GM18508 (cell line): ENCODE results near the gene KIAA0040.

Source experiments
- ATAC-seq: cut with Tn5 transposase; IDR thresholded peaks from one replicate; pipeline ENCODE4 v1.9.1; 2021; ENCODE audit warnings: moderate number of reproducible peaks; ENCODE audit not compliant: insufficient read depth, unreplicated experiment

KIAA0040 gene

GRCh38 chr1:175145899-175146528, 46.6 kb downstream of the KIAA0040 start:
- no peak for ATAC-seq

DNA sequence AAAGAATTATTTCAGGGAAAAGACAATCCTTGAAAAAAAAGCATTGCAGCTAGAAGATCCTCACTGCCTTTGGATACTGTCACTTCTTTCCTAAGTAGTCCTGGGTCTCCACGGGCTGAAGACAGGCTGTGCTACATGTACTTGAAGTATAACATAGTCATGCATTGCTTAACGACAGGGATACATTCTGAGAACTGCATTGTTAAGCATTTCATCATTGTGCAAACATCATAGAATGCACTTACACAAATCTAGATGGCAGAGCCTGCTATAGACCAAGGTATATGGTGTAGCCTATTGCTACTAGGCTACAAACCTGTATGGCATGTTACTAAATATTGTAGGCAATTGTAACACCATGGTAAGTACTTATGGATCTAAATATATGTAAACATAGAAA, 54.0 kb downstream of the KIAA0040 start:
- ATAC-seq = no peak

GRCh38 chr1:175137369-175137768, 55.2 kb downstream of the KIAA0040 start:
- ATAC-seq = no peak

DNA sequence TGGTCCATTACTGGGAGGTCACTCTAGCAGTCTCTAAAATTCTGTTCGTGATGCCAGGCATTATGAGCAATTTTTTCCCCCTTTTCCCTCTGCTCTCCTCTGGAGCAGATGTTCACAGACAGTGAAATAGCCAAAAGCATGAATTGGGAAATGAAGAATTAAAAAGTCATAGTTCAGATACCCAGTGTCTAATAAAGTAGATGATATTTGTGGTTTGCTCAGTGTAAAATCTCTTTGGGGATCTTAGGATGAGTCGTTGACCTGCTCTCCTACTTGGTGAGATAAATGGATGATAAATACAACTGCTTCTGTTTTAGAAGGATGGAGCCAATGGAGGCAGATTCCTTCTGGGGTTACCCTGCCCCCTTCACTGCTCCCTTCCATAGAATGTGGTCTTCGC, 56.3 kb downstream of the KIAA0040 start:
- no peak for ATAC-seq

GRCh38 chr1:175134500-175134899, 58.1 kb downstream of the KIAA0040 start:
- no peak for ATAC-seq

DNA sequence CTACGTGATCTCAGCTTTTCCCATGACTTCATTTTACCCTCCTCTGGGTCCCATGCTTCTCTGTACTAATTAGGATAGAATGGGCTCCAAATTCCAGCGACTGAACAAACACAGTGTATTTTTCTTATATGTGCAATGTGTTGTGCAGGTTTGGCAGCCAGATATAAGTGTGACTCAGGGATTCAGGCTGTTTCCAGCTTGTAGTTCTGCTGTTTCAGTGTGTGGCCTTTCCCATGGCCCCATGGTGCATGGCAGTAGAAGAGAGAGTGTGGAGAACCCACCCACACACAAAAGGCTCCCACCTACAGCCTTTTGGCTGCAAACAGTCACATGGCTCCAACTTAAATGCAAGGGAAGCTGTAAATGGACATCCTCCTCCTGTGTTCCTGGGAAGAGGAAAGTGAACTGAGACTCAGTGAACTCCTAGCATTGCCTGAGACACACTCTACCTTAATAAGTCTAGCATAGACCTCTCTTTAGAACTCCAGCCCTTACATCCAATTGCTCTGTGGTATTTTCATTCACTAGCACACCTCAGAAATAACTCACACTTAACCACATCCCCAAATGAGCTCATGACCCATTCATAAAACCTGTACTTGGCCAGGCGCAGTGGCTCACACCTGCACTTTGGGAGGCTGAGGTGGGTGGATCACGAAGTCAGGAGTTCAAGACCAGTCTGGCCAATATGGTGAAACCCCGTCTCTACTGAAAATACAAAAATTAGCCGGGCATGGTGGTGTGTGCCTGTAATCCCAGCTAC, 58.7 kb downstream of the KIAA0040 start:
- no peak for ATAC-seq

- no peak for ATAC-seq
Observed at GRCh38 chr1:175132436-175132835, 60.1 kb downstream of the KIAA0040 start.

DNA sequence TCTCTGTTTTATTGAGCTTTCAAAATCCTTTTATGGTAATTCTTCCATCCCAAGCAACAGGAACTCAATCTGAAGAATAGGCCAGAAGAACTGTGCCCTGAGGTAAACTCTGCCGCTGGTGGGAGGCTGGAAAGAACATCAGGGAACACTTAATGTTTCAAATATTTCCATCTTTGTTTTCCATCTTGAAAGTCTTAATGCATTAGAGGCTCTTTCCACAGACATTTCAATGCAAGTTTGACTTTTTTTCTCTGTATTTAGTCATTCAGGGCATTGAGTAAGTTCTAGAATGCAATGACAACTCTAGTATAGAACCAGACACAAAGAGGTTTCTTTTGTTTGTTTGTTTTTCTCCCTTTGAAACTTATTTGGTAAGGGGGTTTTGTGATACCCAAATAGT, 61.5 kb downstream of the KIAA0040 start:
- no peak for ATAC-seq

DNA sequence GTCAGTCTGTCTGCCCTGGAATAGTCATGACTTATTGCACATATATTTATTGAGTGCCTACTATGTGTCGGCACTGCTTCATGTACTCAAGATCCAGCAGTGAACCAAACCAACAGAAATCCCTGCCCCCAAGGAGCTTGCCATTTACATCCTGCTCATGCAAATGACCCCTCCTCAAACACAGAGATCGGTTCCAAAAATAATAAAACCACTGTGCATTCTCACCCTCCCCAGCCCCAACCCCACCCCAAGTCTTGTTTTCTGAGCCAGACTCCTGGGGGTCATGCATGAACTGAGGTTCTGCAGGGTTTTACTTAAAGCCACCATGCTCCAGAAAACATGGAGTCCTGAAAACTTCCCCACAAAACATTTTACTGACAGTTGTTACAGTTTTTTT, 61.9 kb downstream of the KIAA0040 start:
- ATAC-seq = no peak

GRCh38 chr1:175129997-175130648, 62.5 kb downstream of the KIAA0040 start:
- ATAC-seq = no peak

DNA sequence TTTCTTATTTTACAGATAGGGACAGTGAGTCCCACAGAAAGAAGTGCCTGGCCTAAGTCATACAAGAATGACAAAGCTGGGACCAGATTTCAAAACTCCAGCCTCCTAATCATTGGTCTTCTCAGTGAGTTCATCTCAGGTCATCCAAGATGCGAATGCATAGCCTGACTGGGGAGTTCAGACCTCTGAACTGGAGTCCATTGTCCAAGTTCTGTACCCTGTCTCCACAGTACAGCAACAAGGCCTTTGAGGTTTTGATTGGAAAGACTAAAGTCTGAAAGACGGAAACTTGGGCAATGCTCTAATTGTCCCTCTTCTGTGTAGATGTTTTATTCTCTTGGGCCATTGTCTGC, 63.0 kb downstream of the KIAA0040 start:
- no peak for ATAC-seq

- ATAC-seq = no peak
Observed at GRCh38 chr1:175129182-175129581, 63.4 kb downstream of the KIAA0040 start.

- ATAC-seq = no peak
Observed at GRCh38 chr1:175128523-175128922, 64.1 kb downstream of the KIAA0040 start.

GRCh38 chr1:175127565-175127964, 65.0 kb downstream of the KIAA0040 start:
- no peak for ATAC-seq

DNA sequence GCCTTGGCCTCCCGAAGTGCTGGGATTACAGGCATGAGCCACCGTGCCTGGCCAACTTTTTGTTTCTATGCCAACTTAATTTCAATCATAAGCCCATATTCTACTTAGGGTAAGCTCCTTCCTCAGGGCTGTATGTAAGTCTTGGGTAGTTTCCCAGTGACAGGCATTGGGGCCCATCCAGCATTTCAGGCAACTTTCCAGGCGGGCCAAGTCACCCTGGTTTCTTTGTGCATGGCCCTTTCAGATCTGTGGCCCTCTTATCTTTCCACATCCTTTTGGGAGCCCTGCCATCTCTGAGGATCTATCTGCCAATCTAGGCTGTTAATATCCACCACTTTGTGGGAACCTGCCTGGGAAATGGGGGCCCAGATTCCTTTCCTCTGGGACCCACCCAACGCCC, 66.2 kb downstream of the KIAA0040 start:
- no peak for ATAC-seq

DNA sequence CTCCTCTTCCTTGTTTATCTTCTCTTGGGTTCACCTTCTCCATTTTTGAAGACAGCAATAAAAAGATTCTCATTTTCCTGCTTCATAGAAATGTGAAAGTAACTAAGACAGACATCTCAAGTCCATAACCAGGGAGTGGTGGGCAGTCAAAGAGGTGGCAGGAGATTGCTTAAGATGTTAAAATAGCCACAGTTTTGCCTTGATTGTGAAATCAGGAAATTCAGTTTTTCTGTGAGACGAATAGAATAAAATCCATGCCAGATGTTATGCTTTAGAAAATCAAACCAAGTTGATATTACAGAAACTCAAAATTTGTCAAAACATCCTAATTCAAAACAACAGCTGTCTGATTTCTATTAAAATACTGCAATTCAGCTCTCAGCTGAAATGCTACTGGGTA, 67.7 kb downstream of the KIAA0040 start:
- ATAC-seq = no peak

DNA sequence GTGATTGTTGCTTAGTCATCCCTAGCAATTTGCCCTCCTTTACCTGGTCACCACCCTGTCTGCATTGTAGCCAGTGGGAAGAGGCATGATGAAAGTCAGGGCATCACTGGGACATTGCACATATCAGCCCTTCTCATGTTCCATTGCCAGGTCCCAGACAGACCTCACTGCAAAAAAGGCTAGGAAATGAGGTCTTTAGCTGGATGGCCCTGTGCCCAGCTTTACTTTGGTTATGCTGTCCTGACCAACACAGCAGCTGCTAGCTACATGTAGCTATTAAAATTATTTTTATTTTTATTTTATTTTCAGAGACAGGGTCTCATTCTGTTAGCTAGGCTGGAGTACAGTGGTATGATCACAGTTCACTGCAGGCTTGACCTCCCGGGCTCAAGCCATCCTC, 72.1 kb downstream of the KIAA0040 start:
- ATAC-seq = no peak

- ATAC-seq = no peak
Observed at GRCh38 chr1:175118375-175119367, 73.9 kb downstream of the KIAA0040 start.

GRCh38 chr1:175116903-175117302, 75.7 kb downstream of the KIAA0040 start:
- ATAC-seq = no peak

DNA sequence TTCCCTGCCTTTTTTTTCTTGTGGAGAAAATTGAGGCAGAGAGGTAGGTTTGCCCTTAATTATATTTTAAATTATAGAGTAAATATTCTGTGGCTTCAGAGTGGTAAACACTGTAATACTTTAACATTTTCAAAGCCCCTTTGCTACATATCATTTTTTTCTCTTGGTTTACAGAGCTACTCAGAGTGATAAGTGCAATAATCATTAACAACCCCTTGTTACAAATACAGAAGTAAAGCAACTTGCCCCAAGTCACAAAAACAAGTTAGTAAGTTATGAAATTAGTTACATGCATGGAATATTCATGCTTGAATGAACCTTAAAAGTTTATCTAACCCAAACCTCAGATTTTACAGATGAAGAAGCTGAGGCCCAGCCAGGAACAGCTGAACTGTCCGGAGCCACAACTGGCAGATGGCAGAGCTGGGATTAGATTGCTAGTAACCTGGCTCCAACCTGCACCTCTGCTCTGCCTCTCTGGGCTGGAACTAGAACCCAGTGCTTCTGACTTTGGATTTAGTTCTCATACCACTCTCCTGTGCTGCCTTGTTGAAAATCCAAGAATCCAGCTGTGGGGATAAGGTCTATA, 76.3 kb downstream of the KIAA0040 start:
- no peak for ATAC-seq
